Measurements from ENCODE around the gene NR0B2.

DNA sequence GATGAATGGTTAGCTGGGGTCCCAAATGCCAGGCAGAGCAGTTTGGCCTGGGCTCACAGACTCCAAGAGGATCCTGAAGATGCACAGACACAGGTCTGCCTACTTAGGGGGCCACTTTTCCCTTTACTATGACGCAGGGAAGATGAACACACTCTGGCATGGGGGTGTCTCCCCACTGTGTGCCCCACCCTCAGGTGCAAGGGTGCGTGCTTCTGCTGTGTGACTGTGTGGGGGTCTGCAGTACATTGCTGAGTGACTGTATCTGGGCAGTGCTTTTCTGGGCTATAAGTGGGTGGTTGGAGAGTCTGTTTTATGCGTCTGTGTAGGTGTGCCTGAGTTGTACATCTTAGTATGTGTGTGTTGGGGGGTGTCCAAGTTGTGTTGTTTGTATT, 3.8 kb downstream of the NR0B2 start:
- TF ChIP-seq, protein P1, sequence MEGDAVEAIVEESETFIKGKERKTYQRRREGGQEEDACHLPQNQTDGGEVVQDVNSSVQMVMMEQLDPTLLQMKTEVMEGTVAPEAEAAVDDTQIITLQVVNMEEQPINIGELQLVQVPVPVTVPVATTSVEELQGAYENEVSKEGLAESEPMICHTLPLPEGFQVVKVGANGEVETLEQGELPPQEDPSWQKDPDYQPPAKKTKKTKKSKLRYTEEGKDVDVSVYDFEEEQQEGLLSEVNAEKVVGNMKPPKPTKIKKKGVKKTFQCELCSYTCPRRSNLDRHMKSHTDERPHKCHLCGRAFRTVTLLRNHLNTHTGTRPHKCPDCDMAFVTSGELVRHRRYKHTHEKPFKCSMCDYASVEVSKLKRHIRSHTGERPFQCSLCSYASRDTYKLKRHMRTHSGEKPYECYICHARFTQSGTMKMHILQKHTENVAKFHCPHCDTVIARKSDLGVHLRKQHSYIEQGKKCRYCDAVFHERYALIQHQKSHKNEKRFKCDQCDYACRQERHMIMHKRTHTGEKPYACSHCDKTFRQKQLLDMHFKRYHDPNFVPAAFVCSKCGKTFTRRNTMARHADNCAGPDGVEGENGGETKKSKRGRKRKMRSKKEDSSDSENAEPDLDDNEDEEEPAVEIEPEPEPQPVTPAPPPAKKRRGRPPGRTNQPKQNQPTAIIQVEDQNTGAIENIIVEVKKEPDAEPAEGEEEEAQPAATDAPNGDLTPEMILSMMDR (CRISPR knock-in tag; IDR thresholded peaks at IDR 0.05), result no peak
- no peak for TF ChIP-seq ARNT (IDR thresholded peaks at IDR 0.05)
- no peak for TF ChIP-seq EEA1 (CRISPR knock-in tag; IDR thresholded peaks at IDR 0.05; ENCODE audit: borderline replicate concordance)
- no peak; a peak in 1 of 4 replicates for TF ChIP-seq POLR2A (IDR thresholded peaks at IDR 0.05; ENCODE audit: insufficient read depth in 1 of 2, low read depth in 2 of 2, low read length in 2 of 2)
- no peak for TF ChIP-seq MYNN (CRISPR knock-in tag; IDR thresholded peaks at IDR 0.05; ENCODE audit: low read depth)
- TF ChIP-seq TBL1XR1 (IDR thresholded peaks at IDR 0.05; ENCODE audit: borderline replicate concordance, low read length, partially characterized antibody), result no peak
- TF ChIP-seq ELF4 (CRISPR knock-in tag; IDR thresholded peaks at IDR 0.05; ENCODE audit: borderline replicate concordance), result no peak
- TF ChIP-seq ZNF747 (CRISPR knock-in tag; IDR thresholded peaks at IDR 0.05; ENCODE audit: borderline replicate concordance), result no peak
- no peak for TF ChIP-seq HMG20A (CRISPR knock-in tag; IDR thresholded peaks at IDR 0.05; ENCODE audit: borderline replicate concordance)
- TF ChIP-seq JUNB (CRISPR knock-in tag; IDR thresholded peaks at IDR 0.05; ENCODE audit: borderline replicate concordance), result no peak
- TF ChIP-seq XRCC5 (optimal IDR thresholded peaks at IDR 0.05; ENCODE audit: low read length), result no peak
- TF ChIP-seq, protein P2, sequence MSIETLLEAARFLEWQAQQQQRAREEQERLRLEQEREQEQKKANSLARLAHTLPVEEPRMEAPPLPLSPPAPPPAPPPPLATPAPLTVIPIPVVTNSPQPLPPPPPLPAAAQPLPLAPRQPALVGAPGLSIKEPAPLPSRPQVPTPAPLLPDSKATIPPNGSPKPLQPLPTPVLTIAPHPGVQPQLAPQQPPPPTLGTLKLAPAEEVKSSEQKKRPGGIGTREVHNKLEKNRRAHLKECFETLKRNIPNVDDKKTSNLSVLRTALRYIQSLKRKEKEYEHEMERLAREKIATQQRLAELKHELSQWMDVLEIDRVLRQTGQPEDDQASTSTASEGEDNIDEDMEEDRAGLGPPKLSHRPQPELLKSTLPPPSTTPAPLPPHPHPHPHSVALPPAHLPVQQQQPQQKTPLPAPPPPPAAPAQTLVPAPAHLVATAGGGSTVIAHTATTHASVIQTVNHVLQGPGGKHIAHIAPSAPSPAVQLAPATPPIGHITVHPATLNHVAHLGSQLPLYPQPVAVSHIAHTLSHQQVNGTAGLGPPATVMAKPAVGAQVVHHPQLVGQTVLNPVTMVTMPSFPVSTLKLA (IDR thresholded peaks at IDR 0.05), result no peak
- TF ChIP-seq, protein P3, sequence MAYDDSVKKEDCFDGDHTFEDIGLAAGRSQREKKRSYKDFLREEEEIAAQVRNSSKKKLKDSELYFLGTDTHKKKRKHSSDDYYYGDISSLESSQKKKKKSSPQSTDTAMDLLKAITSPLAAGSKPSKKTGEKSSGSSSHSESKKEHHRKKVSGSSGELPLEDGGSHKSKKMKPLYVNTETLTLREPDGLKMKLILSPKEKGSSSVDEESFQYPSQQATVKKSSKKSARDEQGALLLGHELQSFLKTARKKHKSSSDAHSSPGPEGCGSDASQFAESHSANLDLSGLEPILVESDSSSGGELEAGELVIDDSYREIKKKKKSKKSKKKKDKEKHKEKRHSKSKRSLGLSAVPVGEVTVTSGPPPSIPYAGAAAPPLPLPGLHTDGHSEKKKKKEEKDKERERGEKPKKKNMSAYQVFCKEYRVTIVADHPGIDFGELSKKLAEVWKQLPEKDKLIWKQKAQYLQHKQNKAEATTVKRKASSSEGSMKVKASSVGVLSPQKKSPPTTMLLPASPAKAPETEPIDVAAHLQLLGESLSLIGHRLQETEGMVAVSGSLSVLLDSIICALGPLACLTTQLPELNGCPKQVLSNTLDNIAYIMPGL (CRISPR knock-in tag; IDR thresholded peaks at IDR 0.05; ENCODE audit: borderline replicate concordance in 1 of 2, low read depth in 1 of 2), result no peak
- no peak for TF ChIP-seq HOXA9 (CRISPR knock-in tag; IDR thresholded peaks at IDR 0.05; ENCODE audit: borderline replicate concordance)

All from HepG2 (cell line).